GM23338 (cell line): ENCODE results near the gene CHMP1B. TPM values are rescaled to one million over a fixed set of nuclear protein-coding genes. Genes with fewer than 3 reads are reported as not detected.

Experiments
- ATAC-seq: fragments of 200-7000 bp; cut with Tn5 transposase; 3 replicates; pipeline ENCODE4 v1.9.1; 2020
- DNase-seq: peaks from one replicate; pipeline ENCODE4 v3.0.0-alpha.2; 2015; ENCODE audit warnings: low spot score
- H2AFZ ChIP-seq: fragments of 200-600 bp; sonication (generic); 2 replicates; pipeline ENCODE4 v1.8.0; 2016; ENCODE audit warnings: antibody characterized with exemption, mild to moderate bottlenecking, moderate library complexity
- H3F3A ChIP-seq: fragments of 200-600 bp; sonication (generic); replicated peaks from 2 replicates; pipeline ENCODE4 v1.8.0; 2017; ENCODE audit warnings: antibody characterized with exemption, mixed run types, low read depth
- H3K27ac ChIP-seq: fragments of 200-600 bp; sonication (generic); 2 replicates; pipeline ENCODE4 v1.6.1; 2016; ENCODE audit warnings: low read depth
- H3K27me3 ChIP-seq: fragments of 200-600 bp; sonication (generic); 2 replicates; pipeline ENCODE4 v1.8.0; 2016; ENCODE audit warnings: mild to moderate bottlenecking, mixed run types, moderate library complexity; ENCODE audit not compliant: insufficient read depth
- H3K36me3 ChIP-seq: fragments of 200-600 bp; sonication (generic); 2 replicates; pipeline ENCODE4 v1.8.0; 2016; ENCODE audit warnings: mild to moderate bottlenecking; ENCODE audit not compliant: insufficient read depth
- H3K4me1 ChIP-seq: fragments of 200-600 bp; sonication (generic); 2 replicates; pipeline ENCODE4 v1.8.0; 2016; ENCODE audit warnings: mild to moderate bottlenecking, moderate library complexity; ENCODE audit not compliant: insufficient read depth
- H3K4me2 ChIP-seq: fragments of 200-600 bp; sonication (generic); 2 replicates; pipeline ENCODE4 v1.7.1; 2017; ENCODE audit warnings: mixed run types
- H3K4me3 ChIP-seq: fragments of 200-600 bp; sonication (generic); 2 replicates; pipeline ENCODE4 v1.6.1; 2016; ENCODE audit warnings: mixed run types
- H3K79me2 ChIP-seq: fragments of 200-600 bp; sonication (generic); replicated peaks from 2 replicates; pipeline ENCODE4 v1.8.0; 2017; ENCODE audit warnings: mild to moderate bottlenecking; ENCODE audit not compliant: insufficient read depth
- H3K9me2 ChIP-seq: fragments of 200-600 bp; sonication (generic); 2 replicates; pipeline ENCODE4 v1.8.0; 2017; ENCODE audit not compliant: insufficient read depth
- H4K20me1 ChIP-seq: fragments of 200-600 bp; sonication (generic); replicated peaks from 2 replicates; pipeline ENCODE4 v1.8.0; 2017; ENCODE audit warnings: mild to moderate bottlenecking; ENCODE audit not compliant: insufficient read depth
- H3K27ac Mint-ChIP-seq: 2 replicates; pipeline ENCODE4 v1.8.0; 2020; ENCODE audit warnings: inconsistent platforms, mild to moderate bottlenecking, moderate library complexity, mixed read lengths
- H3K27me3 Mint-ChIP-seq: 3 replicates; pipeline ENCODE4 v1.8.0; 2022; ENCODE audit warnings: low read depth, mild to moderate bottlenecking, moderate library complexity, mixed read lengths, inconsistent platforms; ENCODE audit not compliant: insufficient read depth, poor library complexity
- H3K36me3 Mint-ChIP-seq: 3 replicates; pipeline ENCODE4 v1.8.0; 2021; ENCODE audit warnings: low read depth, mild to moderate bottlenecking, inconsistent platforms, moderate library complexity, mixed read lengths
- H3K4me1 Mint-ChIP-seq: 3 replicates; pipeline ENCODE4 v1.8.0; 2020; ENCODE audit warnings: mild to moderate bottlenecking, inconsistent platforms, mixed read lengths
- H3K4me3 Mint-ChIP-seq: 3 replicates; pipeline ENCODE4 v1.8.0; 2021; ENCODE audit warnings: moderate library complexity, mild to moderate bottlenecking, inconsistent platforms, mixed read lengths
- H3K9me3 Mint-ChIP-seq: 3 replicates; pipeline ENCODE4 v1.8.0; 2020; ENCODE audit warnings: moderate library complexity, mild to moderate bottlenecking, inconsistent platforms, mixed read lengths
- CREB1 ChIP-seq: fragments of 250-450 bp; sonication (Bioruptor Pico); IDR thresholded peaks from 2 replicates; pipeline ENCODE4 v1.5.0; 2020; ENCODE audit warnings: low read depth, mild to moderate bottlenecking, moderate library complexity
- CTCF ChIP-seq, 2 experiments: fragments of 200-600 bp in 1 of 2; sonication (generic) in 1 of 2; conservative IDR thresholded peaks; 2 replicates each; pipeline versions ENCODE4 v1.5.1 to v1.6.1; 2016 to 2017; ENCODE audit warnings: antibody characterized with exemption in 2 of 2, low read depth in 2 of 2, mild to moderate bottlenecking in 2 of 2, moderate library complexity in 1 of 2
- EZH2phosphoT487 ChIP-seq: fragments of 200-600 bp; sonication (generic); IDR thresholded peaks from one replicate; pipeline ENCODE4 v1.8.1; 2018; ENCODE audit warnings: antibody characterized with exemption; ENCODE audit not compliant: unreplicated experiment
- JUNB ChIP-seq: IDR thresholded peaks from one replicate; pipeline ENCODE4 v1.6.1; 2016; ENCODE audit warnings: antibody characterized with exemption; ENCODE audit not compliant: unreplicated experiment
- POLR2AphosphoS5 ChIP-seq: IDR thresholded peaks from 2 replicates; pipeline ENCODE4 v1.6.1; 2016; ENCODE audit warnings: antibody characterized with exemption, low read depth
- ZNF331 ChIP-seq: fragments of 250-450 bp; sonication (Bioruptor Pico); IDR thresholded peaks from 2 replicates; pipeline ENCODE4 v1.5.0; 2020; ENCODE audit warnings: low read depth, mild to moderate bottlenecking, moderate library complexity
- ZNF462 ChIP-seq: fragments of 250-450 bp; sonication (Bioruptor Pico); IDR thresholded peaks from 2 replicates; pipeline ENCODE4 v1.5.0; 2020; ENCODE audit warnings: mild to moderate bottlenecking, moderate library complexity
- polyA plus RNA-seq: library from polyadenylated mRNA; unstranded; fragments of >200 nt; fragmentation: Nextera tagmentation; extraction: Ambion mirVana; gene quantifications from 2 replicates; pipeline ENCODE4 v1.2.1, GENCODE V29; 2016
- total RNA-seq: library from RNA; depleted of rRNA; stranded (reverse); fragments of >200 nt; shearing (Covaris generic); gene quantifications from 2 replicates; pipeline ENCODE4 v1.2.3, GENCODE V29; 2014

The CHMP1B gene
- total and polyA plus RNA-seq, 2 experiments from 2014 or later = 41.8 to 52.1 TPM

GRCh38 chr18:11828786-11829432 is 22.3 kb upstream of the CHMP1B start:
- Histone ChIP-seq H3K79me2 (no peaks in the 10 kb centered on the region), H2AFZ (no peak overlapping the region), H3K36me3 (no peaks in the 10 kb centered on the region), H3K27ac (peak overlapping the region; percentile 84), H4K20me1 (no peaks in the 10 kb centered on the region), H3K27me3 (no peaks in the 10 kb centered on the region), H3K4me1 (peaks cover 14% of the 10 kb centered on the region), H3K4me2 (peak overlapping the region; percentile 44), H3K9me2 (no peaks in the 10 kb centered on the region; the same call in 1 of the 2 replicates), H3K4me3 (no peak overlapping the region), H3F3A (no peaks in the 10 kb centered on the region)
- Mint-ChIP-seq H3K27me3 (peaks cover 4% of the 10 kb centered on the region), H3K27ac (peak overlapping the region; percentile 84), H3K36me3 (no peaks in the 10 kb centered on the region), H3K4me1 (peaks cover 29% of the 10 kb centered on the region), H3K9me3 (no peaks in the 10 kb centered on the region; the same call in 2 of the 3 replicates), H3K4me3 (no peak overlapping the region)
- DNase-seq (peak; percentile 51), ATAC-seq (peak; percentile 61)
- TF ChIP-seq ZNF462 (CRISPR knock-in tag) (no peak), CREB1 (CRISPR knock-in tag) (no peak), CTCF (conservative IDR thresholded peaks at IDR 0.05; ENCODE audit: low read depth in 2 of 2) (peak; percentile 28 to 29; a peak in 3 of 4 replicates), POLR2AphosphoS5 (no peak), EZH2phosphoT487 (no peak), JUNB (no peak), ZNF331 (CRISPR knock-in tag) (no peak)
